NCI-H345 (cell line): Measurements from ENCODE around the gene PRKCA.
"Not testable (repeated sequence)": the region's sequence is repeated elsewhere in the genome, so short reads cannot be mapped to it uniquely, and the experiment has no call there.

Experiments
- DNase-seq: peaks from one replicate; lab custom pipeline; 2025; lab: John Stamatoyannopoulos, UW

PRKCA gene

GRCh38 chr17:66326476-66327047, 24.1 kb downstream of the PRKCA start:
- DNase-seq = no peak

- DNase-seq = no peak
These were observed 28.2 kb downstream of the PRKCA start for GRCh38 chr17:66330646-66331037.

GRCh38 chr17:66331038-66331816, 28.8 kb downstream of the PRKCA start:
- no peak for DNase-seq

- DNase-seq = no peak
These were observed 33.4 kb downstream of the PRKCA start for GRCh38 chr17:66335797-66336196.

- DNase-seq = no peak
These were observed 34.9 kb downstream of the PRKCA start for GRCh38 chr17:66337268-66337667.

GRCh38 chr17:66337866-66338485, 35.6 kb downstream of the PRKCA start:
- no peak for DNase-seq

- no peak for DNase-seq
These were observed 36.5 kb downstream of the PRKCA start for GRCh38 chr17:66338937-66339336.

GRCh38 chr17:66339561-66339960, 37.1 kb downstream of the PRKCA start:
- DNase-seq = no peak

- no peak for DNase-seq
These were observed 38.3 kb downstream of the PRKCA start for GRCh38 chr17:66340720-66341119.

- DNase-seq = no peak
These were observed 39.0 kb downstream of the PRKCA start for GRCh38 chr17:66341462-66341861.

- DNase-seq = not testable (repeated sequence)
These were observed 39.9 kb downstream of the PRKCA start for GRCh38 chr17:66342263-66342662.

GRCh38 chr17:66343531-66344078, 41.2 kb downstream of the PRKCA start:
- no peak for DNase-seq

- DNase-seq = no peak
These were observed 42.1 kb downstream of the PRKCA start for GRCh38 chr17:66344473-66344872.

- no peak for DNase-seq
These were observed 42.9 kb downstream of the PRKCA start for GRCh38 chr17:66345264-66345663.

- not testable (repeated sequence) for DNase-seq
These were observed 43.7 kb downstream of the PRKCA start for GRCh38 chr17:66345949-66346638.

GRCh38 chr17:66347661-66348514, 45.5 kb downstream of the PRKCA start:
- DNase-seq = peak; percentile 27

GRCh38 chr17:66348584-66349165, 46.3 kb downstream of the PRKCA start:
- peak; percentile 29 for DNase-seq

- DNase-seq = no peak
These were observed 47.3 kb downstream of the PRKCA start for GRCh38 chr17:66349521-66350254.

- not testable (repeated sequence) for DNase-seq
These were observed 48.2 kb downstream of the PRKCA start for GRCh38 chr17:66350576-66350975.

GRCh38 chr17:66351033-66351432, 48.6 kb downstream of the PRKCA start:
- DNase-seq = no peak
